Sigmoid colon (tissue), 4 donors: ENCODE measurements around the gene EVI5L.

Source experiments
- EP300 ChIP-seq, 4 donors: sonication (generic); formaldehyde crosslinking; IDR thresholded peaks; one replicate each; pipeline ENCODE4 v1.6.1; 2017; ENCODE audit warnings: antibody characterized with exemption in 4 of 4
- POLR2A ChIP-seq, 2 donors: fragments of 450-650 bp; IDR thresholded peaks; one replicate each; pipeline ENCODE4 v1.6.1; 2016; ENCODE audit warnings: antibody characterized with exemption in 2 of 2, mild to moderate bottlenecking in 2 of 2, moderate library complexity in 2 of 2
- POLR2AphosphoS5 ChIP-seq, 4 donors: sonication (generic); formaldehyde crosslinking; IDR thresholded peaks; one replicate each; pipeline ENCODE4 v1.6.1; 2017; ENCODE audit warnings: antibody characterized with exemption in 4 of 4
- TF ChIP-seq, protein P1 (sequence below), 4 experiments: fragments of 450-650 bp in 3 of 4; fragments of 200-600 bp in 1 of 4; IDR thresholded peaks; one replicate each; pipeline ENCODE4 v1.5.1; 2016 to 2019; ENCODE audit warnings: antibody characterized with exemption in 4 of 4, mild to moderate bottlenecking in 3 of 4, moderate library complexity in 2 of 4

DNA sequence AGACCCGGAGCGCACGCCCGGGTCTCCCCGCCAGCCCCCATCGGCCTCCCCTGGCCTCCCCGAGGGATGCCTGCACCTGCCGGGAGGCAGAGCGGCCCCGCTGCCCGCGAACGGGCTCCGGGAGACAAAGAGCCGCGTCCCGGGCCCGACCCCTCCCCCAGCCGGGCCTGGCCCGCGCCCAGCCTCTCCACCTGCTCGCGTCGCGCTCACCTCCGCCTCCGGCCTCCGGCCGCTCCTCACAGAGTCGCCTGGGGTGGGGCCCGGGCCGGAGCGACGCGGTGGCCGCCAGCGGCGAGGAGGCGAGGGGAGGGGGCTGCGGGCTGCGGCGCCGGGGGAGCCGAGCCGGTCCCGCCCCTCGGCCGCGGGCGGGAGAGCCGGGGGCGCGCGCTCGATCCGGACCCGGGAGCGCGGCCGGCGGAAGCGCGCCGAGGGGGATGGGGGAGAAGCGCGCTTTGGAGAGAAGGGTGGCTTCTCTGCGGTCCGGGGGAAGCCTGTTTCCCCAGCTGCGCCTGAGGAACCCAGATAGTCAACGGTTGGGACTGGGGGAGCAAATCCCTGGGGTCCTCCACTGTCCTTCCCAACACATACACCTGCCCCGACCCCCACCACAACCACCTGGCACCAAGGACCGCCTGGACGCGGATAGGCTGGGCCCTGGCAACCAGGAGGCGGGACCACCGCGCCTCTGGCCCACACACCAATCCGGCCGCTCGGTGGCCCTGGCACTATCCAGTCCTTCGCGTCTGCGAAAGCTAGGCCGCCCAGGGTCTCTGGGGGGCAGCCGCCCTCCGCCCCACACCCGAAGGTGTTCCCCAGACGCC lies 44.3 kb downstream of the EVI5L start, which contains the start of gene PRR36:
- TF ChIP-seq, protein P1, sequence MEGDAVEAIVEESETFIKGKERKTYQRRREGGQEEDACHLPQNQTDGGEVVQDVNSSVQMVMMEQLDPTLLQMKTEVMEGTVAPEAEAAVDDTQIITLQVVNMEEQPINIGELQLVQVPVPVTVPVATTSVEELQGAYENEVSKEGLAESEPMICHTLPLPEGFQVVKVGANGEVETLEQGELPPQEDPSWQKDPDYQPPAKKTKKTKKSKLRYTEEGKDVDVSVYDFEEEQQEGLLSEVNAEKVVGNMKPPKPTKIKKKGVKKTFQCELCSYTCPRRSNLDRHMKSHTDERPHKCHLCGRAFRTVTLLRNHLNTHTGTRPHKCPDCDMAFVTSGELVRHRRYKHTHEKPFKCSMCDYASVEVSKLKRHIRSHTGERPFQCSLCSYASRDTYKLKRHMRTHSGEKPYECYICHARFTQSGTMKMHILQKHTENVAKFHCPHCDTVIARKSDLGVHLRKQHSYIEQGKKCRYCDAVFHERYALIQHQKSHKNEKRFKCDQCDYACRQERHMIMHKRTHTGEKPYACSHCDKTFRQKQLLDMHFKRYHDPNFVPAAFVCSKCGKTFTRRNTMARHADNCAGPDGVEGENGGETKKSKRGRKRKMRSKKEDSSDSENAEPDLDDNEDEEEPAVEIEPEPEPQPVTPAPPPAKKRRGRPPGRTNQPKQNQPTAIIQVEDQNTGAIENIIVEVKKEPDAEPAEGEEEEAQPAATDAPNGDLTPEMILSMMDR (IDR thresholded peaks at IDR 0.05) = no peak
- TF ChIP-seq EP300 (IDR thresholded peaks at IDR 0.05) (no peak), POLR2A (IDR thresholded peaks at IDR 0.05) (no peak), POLR2AphosphoS5 (IDR thresholded peaks at IDR 0.05) (no peak)
